Choroid plexus epithelial cell (primary cell): ENCODE measurements around the gene CLCN6.

ENCODE experiments used
- DNase-seq: peaks from one replicate; pipeline ENCODE4 v3.0.0-alpha.2; 2010; ENCODE audit warnings: low read depth
- H3K4me3 ChIP-seq: 2 replicates; pipeline ENCODE4 v1.5.1; 2011; ENCODE audit warnings: low read depth, mild to moderate bottlenecking, control low read depth, low read length, moderate library complexity
- TF ChIP-seq, protein P1 (sequence below): conservative IDR thresholded peaks from 2 replicates; pipeline ENCODE4 v1.5.1; 2011; ENCODE audit warnings: low read depth, mild to moderate bottlenecking, control low read depth, inconsistent platforms, low read length, moderate library complexity

CLCN6 gene

DNA sequence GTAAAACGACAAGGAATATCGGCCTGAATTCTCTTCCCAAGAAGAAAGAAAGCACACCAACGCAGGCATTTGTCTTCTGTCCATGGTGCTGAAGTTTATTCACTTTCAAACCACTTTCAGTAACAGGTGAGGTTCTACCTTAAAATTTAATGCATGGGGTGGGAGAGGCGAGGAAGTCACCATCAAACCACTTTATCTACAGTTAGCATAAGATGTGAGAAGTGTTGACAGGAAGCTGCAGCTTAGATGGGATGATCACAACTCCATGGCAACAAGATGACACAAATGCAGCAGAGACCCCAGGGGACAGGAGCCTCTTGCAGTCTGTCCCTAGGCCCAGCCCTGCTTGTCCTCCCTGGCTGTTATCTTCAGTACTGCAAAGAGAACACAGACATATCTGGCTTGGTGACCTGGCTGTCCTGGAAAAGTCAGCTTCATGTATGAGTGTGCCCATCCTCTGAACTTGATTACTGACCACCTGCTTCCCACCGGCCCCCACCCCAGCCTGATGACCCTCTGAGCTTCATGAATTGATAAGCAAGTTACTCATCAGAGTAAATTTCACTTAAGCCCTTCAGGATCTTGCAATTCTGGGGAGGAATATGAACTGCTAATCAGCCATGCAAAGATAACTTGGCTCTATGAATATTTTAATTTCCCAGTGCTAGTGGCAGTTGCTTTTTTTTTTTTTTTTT, 39.8 kb downstream of the CLCN6 start:
- DNase-seq, result peak; percentile 47
- TF ChIP-seq, protein P1, sequence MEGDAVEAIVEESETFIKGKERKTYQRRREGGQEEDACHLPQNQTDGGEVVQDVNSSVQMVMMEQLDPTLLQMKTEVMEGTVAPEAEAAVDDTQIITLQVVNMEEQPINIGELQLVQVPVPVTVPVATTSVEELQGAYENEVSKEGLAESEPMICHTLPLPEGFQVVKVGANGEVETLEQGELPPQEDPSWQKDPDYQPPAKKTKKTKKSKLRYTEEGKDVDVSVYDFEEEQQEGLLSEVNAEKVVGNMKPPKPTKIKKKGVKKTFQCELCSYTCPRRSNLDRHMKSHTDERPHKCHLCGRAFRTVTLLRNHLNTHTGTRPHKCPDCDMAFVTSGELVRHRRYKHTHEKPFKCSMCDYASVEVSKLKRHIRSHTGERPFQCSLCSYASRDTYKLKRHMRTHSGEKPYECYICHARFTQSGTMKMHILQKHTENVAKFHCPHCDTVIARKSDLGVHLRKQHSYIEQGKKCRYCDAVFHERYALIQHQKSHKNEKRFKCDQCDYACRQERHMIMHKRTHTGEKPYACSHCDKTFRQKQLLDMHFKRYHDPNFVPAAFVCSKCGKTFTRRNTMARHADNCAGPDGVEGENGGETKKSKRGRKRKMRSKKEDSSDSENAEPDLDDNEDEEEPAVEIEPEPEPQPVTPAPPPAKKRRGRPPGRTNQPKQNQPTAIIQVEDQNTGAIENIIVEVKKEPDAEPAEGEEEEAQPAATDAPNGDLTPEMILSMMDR, result no peak
- H3K4me3 ChIP-seq, result no peak overlapping the region

DNA sequence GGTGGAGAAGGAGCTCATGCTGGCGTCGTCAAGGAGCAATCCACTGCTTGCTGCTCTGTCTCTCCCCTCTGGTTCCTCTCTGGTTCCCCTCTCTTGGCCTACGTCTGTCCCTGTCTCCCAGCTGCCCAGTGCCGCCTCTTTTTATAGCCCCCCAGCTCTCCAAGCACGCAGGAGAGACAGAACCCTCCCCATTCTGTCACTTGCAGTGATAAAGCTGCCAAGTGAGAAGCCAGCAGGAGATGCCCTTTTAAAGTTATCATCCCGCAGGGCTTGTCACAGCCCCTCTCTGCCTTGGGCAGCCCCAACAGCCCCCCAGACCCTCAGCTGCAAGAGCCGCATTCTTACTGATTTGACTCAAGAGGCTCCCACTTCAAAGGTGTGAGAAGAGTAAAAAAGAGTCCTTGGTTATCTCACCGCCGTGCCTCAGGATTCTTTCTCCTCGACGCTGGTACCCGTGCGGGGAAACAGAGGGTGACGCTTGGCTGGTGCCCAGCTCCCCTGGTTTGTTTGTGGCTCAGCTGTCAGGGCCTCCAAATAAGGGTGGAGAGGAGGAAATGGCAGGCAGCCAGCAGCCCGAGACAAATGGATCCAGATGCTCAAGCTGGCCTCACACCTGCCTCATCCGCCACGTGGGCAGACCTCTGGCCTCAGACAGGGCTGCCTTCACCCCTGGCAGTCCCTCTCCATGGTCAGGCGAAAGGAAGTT, 41.8 kb downstream of the CLCN6 start, which contains the start of gene NPPA:
Gene NPPA, minus strand, starts transcription at position 117 of the 706 bp plus-strand sequence. Its CDS starts 99 bp downstream, at position 18.
- TF ChIP-seq, protein P1, result no peak
- no peak within 1 kb of the TSS for H3K4me3 ChIP-seq
- DNase-seq, result no peak

- TF ChIP-seq, protein P1, result no peak
- no peak for DNase-seq
- no peak overlapping the region for H3K4me3 ChIP-seq
These were observed 42.3 kb downstream of the CLCN6 start for GRCh38 chr1:11848373-11848700.

DNA sequence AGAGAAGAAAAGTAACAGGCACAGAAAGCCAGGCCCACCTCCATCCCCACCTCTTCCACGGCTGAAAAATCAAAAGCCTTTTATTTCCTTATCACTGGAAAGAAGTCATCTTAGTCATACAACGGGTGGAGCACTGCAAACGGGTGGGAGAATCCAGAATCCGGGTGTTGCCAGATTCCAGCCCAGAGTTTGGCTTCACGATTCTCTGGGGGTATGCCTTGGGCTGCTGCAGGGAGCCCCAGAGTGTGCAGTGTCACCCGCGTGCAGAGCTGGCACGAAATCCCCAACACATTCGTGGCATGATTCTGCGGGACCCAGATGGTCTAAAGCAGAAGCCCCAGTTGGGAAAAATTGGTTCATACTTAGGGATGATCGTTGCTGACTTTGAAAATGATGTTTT, 44.2 kb downstream of the CLCN6 start:
- DNase-seq, result no peak
- no peak overlapping the region for H3K4me3 ChIP-seq
- TF ChIP-seq, protein P1, result no peak

GRCh38 chr1:11851180-11851579, 45.2 kb downstream of the CLCN6 start:
- TF ChIP-seq, protein P1, result no peak
- no peak overlapping the region for H3K4me3 ChIP-seq
- DNase-seq, result no peak

DNA sequence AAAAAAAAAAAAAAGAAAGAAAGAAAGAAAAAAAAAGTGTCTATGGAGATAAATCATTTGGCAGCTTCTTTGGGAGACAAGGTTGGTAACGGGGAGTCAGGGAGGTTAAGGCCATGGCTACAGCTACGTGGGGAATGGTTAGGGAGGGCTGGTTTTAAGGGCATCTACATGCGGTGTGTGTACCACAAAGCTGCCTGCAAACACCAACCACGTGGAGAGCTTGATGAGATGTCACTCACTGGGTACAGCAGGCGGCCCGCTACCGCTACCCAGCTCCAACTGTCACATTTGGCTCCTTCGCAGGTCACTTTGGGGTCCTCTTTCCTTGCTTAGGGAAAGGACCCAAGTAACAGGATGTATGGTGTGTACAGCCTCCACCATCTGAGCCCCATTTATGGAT, 48.5 kb downstream of the CLCN6 start:
- TF ChIP-seq, protein P1, result no peak
- DNase-seq, result no peak
- no peak overlapping the region for H3K4me3 ChIP-seq

DNA sequence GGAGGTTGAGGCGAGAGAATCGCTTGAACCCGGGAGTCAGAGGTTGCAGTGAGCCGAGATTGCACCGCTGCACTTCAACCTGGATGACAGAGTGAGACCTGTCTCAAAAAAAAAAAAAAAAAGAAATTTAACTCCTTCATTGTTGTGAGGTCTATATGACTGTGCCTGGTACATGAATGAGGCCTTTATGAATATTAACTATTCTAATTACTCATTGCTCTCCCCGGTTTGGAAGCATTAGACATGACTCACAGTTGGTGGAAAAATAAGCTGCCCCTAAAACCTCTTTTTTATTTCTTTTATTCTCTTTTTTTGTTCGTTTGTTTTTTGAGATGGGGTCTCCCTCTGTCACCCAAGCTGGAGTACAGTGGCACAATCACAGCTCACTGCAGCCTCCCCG, 49.4 kb downstream of the CLCN6 start:
- DNase-seq, result no peak
- no peak overlapping the region for H3K4me3 ChIP-seq
- TF ChIP-seq, protein P1, result no peak
